PC-3 (cell line): ENCODE results near the gene RAI1. TPM values are rescaled to one million over a fixed set of nuclear protein-coding genes. Genes with fewer than 3 reads are reported as not detected.
A peak's percentile ranks its signal among the peaks of the same experiment; 100 is the strongest.

Experiments used
- ATAC-seq: fragments of 200-7000 bp; cut with Tn5 transposase; 2 replicates; pipeline ENCODE4 v1.9.1; 2020; ENCODE audit warnings: mild to moderate bottlenecking, moderate library complexity
- BruUV-seq: library from RNA; stranded (reverse); fragments of 400-500 nt; replicated peaks from 2 replicates; lab custom pipeline; 2021; lab: Mats Ljungman, UMichigan
- CTCF ChIA-PET: fragments of 300-600 bp; sonication (Branson Sonifier 250); formaldehyde crosslinking; loops from one replicate; lab custom pipeline; 2022; ENCODE audit warnings: antibody characterized with exemption; lab: Charles Lee
- POLR2A ChIA-PET: fragments of 300-600 bp; sonication (Branson Sonifier 250); formaldehyde crosslinking; loops from one replicate; lab custom pipeline; 2022; ENCODE audit warnings: antibody characterized with exemption; ENCODE audit not compliant: unreplicated experiment; lab: Charles Lee
- DNase-seq: peaks from one replicate; pipeline ENCODE4 v3.0.0-alpha.2; 2015
- H2AFZ ChIP-seq: fragments of 300-600 bp; sonication (generic); 2 replicates; pipeline ENCODE4 v1.6.0; 2016; ENCODE audit warnings: antibody characterized with exemption, low read length
- H3F3A ChIP-seq: fragments of 300-600 bp; sonication (generic); one replicate; pipeline ENCODE4 v1.6.0; 2017; ENCODE audit warnings: antibody characterized with exemption, low read length, control low read depth, mild to moderate bottlenecking; ENCODE audit not compliant: unreplicated experiment
- H3K27ac ChIP-seq: fragments of 300-600 bp; sonication (generic); 2 replicates; pipeline ENCODE4 v1.5.1; 2016; ENCODE audit warnings: mild to moderate bottlenecking, low read length
- H3K27me3 ChIP-seq: fragments of 300-600 bp; sonication (generic); 2 replicates; pipeline ENCODE4 v1.6.1; 2016; ENCODE audit warnings: low read length, mixed read lengths
- H3K36me3 ChIP-seq: fragments of 300-600 bp; sonication (generic); 2 replicates; pipeline ENCODE4 v1.6.1; 2016; ENCODE audit warnings: low read depth, mixed run types, low read length, mixed read lengths
- H3K4me1 ChIP-seq: fragments of 300-600 bp; sonication (generic); 2 replicates; pipeline ENCODE4 v1.5.1; 2016; ENCODE audit warnings: low read length; ENCODE audit not compliant: insufficient read depth
- H3K4me2 ChIP-seq: fragments of 300-600 bp; sonication (generic); 2 replicates; pipeline ENCODE4 v1.6.0; 2016; ENCODE audit warnings: low read length
- H3K4me3 ChIP-seq: fragments of 300-600 bp; sonication (generic); 2 replicates; pipeline ENCODE4 v1.5.1; 2016; ENCODE audit warnings: mild to moderate bottlenecking, low read length, mixed read lengths
- H3K79me2 ChIP-seq: fragments of 300-600 bp; sonication (generic); 2 replicates; pipeline ENCODE4 v1.6.1; 2017; ENCODE audit warnings: low read length, mixed read lengths
- H3K9ac ChIP-seq: fragments of 300-600 bp; sonication (generic); 2 replicates; pipeline ENCODE4 v1.6.0; 2016; ENCODE audit warnings: mild to moderate bottlenecking, low read length
- H3K9me2 ChIP-seq: fragments of 300-600 bp; sonication (generic); replicated peaks from 2 replicates; pipeline ENCODE4 v1.6.1; 2016; ENCODE audit warnings: mixed run types, low read length, mixed read lengths
- H3K9me3 ChIP-seq: fragments of 300-600 bp; sonication (generic); 2 replicates; pipeline ENCODE4 v1.6.1; 2016; ENCODE audit warnings: low read length, mixed read lengths
- H4K20me1 ChIP-seq: fragments of 300-600 bp; sonication (generic); 2 replicates; pipeline ENCODE4 v1.6.1; 2016; ENCODE audit warnings: low read length, mixed read lengths
- EZH2 ChIP-seq: fragments of 300-600 bp; sonication (generic); IDR thresholded peaks from one replicate; pipeline ENCODE4 v1.6.1; 2017; ENCODE audit warnings: antibody characterized with exemption, mild to moderate bottlenecking, low read length; ENCODE audit not compliant: unreplicated experiment
- EZH2phosphoT487 ChIP-seq: fragments of 300-600 bp; sonication (generic); IDR thresholded peaks from 2 replicates; pipeline ENCODE4 v1.6.1; 2018; ENCODE audit warnings: mild to moderate bottlenecking, antibody characterized with exemption, low read length, borderline replicate concordance
- intact Hi-C: fragments of 100-400 bp; cut with micrococcal nuclease; formaldehyde crosslinking; loops from 2 replicates; pipeline ENCODE4 v1.9.0; 2023
- total RNA-seq: library from RNA; depleted of rRNA; stranded (reverse); fragments of >200 nt; gene quantifications from 2 replicates; pipeline ENCODE4 v1.2.3, GENCODE V29; 2014
- TF ChIP-seq, protein P1 (sequence below): fragments of 300-600 bp; sonication (generic); conservative IDR thresholded peaks from 2 replicates; pipeline ENCODE4 v1.5.1; 2017; ENCODE audit warnings: antibody characterized with exemption, low read depth, mild to moderate bottlenecking, low read length

RAI1 gene
- total RNA-seq, 1 experiment from 2014 or later, result 33.0 TPM

DNA sequence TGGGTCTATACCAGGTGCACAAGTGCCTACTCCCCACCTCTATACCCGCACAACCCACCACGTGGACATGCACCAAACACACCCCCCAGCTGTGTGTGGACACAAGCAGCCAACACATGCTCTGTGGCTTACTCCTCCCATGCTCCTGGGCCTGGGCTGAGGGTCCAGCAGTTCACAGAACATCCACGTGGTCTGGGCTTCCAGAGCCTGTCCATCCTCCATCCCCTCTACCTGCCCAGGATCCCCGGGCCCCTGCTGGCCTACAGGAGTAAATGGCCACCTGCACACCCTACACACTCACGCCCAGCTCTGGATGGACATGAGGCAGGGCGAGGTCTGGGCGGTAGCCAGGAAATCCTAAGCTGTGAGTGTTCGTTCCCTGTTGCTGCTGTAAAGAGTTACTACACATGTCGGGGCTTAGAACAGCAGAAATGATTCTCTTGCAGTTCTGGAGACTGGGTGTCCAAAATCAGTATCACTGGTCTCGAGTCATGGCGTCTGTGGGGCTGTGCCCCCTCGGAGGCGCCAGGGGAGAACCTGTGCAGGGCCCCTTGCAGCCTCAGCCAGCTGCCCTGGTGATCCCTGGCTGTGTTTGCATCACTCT is 15.0 kb upstream of the RAI1 start:
- no peak overlapping the region for H3K27ac ChIP-seq
- TF ChIP-seq EZH2phosphoT487, result no peak
- TF ChIP-seq, protein P1, sequence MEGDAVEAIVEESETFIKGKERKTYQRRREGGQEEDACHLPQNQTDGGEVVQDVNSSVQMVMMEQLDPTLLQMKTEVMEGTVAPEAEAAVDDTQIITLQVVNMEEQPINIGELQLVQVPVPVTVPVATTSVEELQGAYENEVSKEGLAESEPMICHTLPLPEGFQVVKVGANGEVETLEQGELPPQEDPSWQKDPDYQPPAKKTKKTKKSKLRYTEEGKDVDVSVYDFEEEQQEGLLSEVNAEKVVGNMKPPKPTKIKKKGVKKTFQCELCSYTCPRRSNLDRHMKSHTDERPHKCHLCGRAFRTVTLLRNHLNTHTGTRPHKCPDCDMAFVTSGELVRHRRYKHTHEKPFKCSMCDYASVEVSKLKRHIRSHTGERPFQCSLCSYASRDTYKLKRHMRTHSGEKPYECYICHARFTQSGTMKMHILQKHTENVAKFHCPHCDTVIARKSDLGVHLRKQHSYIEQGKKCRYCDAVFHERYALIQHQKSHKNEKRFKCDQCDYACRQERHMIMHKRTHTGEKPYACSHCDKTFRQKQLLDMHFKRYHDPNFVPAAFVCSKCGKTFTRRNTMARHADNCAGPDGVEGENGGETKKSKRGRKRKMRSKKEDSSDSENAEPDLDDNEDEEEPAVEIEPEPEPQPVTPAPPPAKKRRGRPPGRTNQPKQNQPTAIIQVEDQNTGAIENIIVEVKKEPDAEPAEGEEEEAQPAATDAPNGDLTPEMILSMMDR, result 0 out of 2 replicates have a peak, but pooled peaks have one; percentile 22
- CTCF ChIA-PET, result interaction anchor here (0.6 kb wide), 1 partner anchor 17 kb away, joined by 3 read pairs; no protein-coding TSS in a partner anchor

GRCh38 chr17:17667231-17667630 is 14.0 kb upstream of the RAI1 start:
- no peaks in the 10 kb centered on the region for H3K36me3 ChIP-seq
- no peak overlapping the region for H3K4me3 ChIP-seq
- ChIA-PET POLR2A (no interaction called here), CTCF (no interaction called here)
- no peaks in the 10 kb centered on the region for H3K9me3 ChIP-seq
- H3K79me2 ChIP-seq, result no peaks in the 10 kb centered on the region
- H3K27ac ChIP-seq, result no peak overlapping the region
- no peaks in the 10 kb centered on the region for H4K20me1 ChIP-seq
- H2AFZ ChIP-seq, result no peak overlapping the region
- BruUV-seq, result no TSS peak
- DNase-seq (no peak), ATAC-seq (no peak)
- TF ChIP-seq, protein P1, result no peak
- TF ChIP-seq EZH2phosphoT487 (no peak), EZH2 (no peak)
- no peak overlapping the region for H3K9ac ChIP-seq
- no peaks in the 10 kb centered on the region for H3F3A ChIP-seq
- no peaks in the 10 kb centered on the region for H3K9me2 ChIP-seq
- no peak overlapping the region for H3K4me2 ChIP-seq
- peaks cover 19% of the 10 kb centered on the region; the same call in 1 of the 2 replicates for H3K4me1 ChIP-seq
- H3K27me3 ChIP-seq, result no peaks in the 10 kb centered on the region
- intact Hi-C loops, result no loop called here

More for the DNA sequence above, 15.0 kb upstream of the RAI1 start:
- no peaks in the 10 kb centered on the region for H4K20me1 ChIP-seq
- no TSS peak for BruUV-seq
- ATAC-seq (peak; percentile 72), DNase-seq (peak; percentile 77)
- H3F3A ChIP-seq, result no peaks in the 10 kb centered on the region
- H3K4me3 ChIP-seq, result no peak overlapping the region
- H3K4me1 ChIP-seq, result peaks cover 16% of the 10 kb centered on the region; the same call in 1 of the 2 replicates
- intact Hi-C loops, result no loop called here
- no peak overlapping the region for H3K9ac ChIP-seq
- H3K79me2 ChIP-seq, result no peaks in the 10 kb centered on the region
- H3K36me3 ChIP-seq, result no peaks in the 10 kb centered on the region
- H3K27me3 ChIP-seq, result no peaks in the 10 kb centered on the region
- H3K9me3 ChIP-seq, result no peaks in the 10 kb centered on the region
- POLR2A ChIA-PET, result no interaction called here
- H3K4me2 ChIP-seq, result no peak overlapping the region
- peak overlapping the region; percentile 31; the same call in 1 of the 2 replicates for H2AFZ ChIP-seq
- H3K9me2 ChIP-seq, result no peaks in the 10 kb centered on the region

GRCh38 chr17:17667947-17668346 is 13.3 kb upstream of the RAI1 start:
- no peaks in the 10 kb centered on the region for H4K20me1 ChIP-seq
- H3K4me1 ChIP-seq, result peaks cover 25% of the 10 kb centered on the region
- no peak overlapping the region for H3K4me2 ChIP-seq
- ATAC-seq (no peak), DNase-seq (no peak)
- ChIA-PET CTCF (no interaction called here), POLR2A (no interaction called here)
- no peaks in the 10 kb centered on the region for H3K9me2 ChIP-seq
- BruUV-seq, result no TSS peak
- H3K27ac ChIP-seq, result no peak overlapping the region
- no peaks in the 10 kb centered on the region for H3K27me3 ChIP-seq
- TF ChIP-seq EZH2 (no peak), EZH2phosphoT487 (no peak)
- TF ChIP-seq, protein P1, result no peak
- H3K36me3 ChIP-seq, result no peaks in the 10 kb centered on the region
- H3K4me3 ChIP-seq, result no peak overlapping the region
- H2AFZ ChIP-seq, result no peak overlapping the region
- H3K79me2 ChIP-seq, result no peaks in the 10 kb centered on the region
- H3F3A ChIP-seq, result no peaks in the 10 kb centered on the region
- intact Hi-C loops, result no loop called here
- no peaks in the 10 kb centered on the region for H3K9me3 ChIP-seq
- H3K9ac ChIP-seq, result no peak overlapping the region
